Measurements from ENCODE around the gene MDK.
"Not testable (repeated sequence)": the region's sequence is repeated elsewhere in the genome, so short reads cannot be mapped to it uniquely, and the experiment has no call there.

DNA sequence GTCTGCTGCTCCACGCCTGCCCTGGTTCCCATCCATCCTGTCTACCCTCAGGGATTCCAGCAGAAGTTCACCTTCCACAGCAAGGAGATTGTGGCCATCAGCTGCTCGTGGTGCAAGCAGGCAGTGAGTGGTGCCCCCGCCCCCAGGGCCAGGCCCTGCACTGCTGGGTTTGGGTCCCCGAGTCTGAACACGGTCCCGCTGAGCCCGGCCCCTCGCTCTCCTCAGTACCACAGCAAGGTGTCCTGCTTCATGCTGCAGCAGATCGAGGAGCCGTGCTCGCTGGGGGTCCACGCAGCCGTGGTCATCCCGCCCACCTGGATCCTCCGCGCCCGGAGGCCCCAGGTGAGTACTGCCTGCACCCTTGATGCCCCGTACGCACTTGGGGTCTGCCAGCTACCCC lies 10.2 kb upstream of the MDK start:
- TF ChIP-seq POLR2A, POLR2AphosphoS5, CTCF, EP300 (IDR thresholded peaks at IDR 0.05): not testable (repeated sequence)

All from gastroesophageal sphincter (tissue), 3 donors.